Measurements from ENCODE around the gene C14orf93.

Gene C14orf93, protein sequence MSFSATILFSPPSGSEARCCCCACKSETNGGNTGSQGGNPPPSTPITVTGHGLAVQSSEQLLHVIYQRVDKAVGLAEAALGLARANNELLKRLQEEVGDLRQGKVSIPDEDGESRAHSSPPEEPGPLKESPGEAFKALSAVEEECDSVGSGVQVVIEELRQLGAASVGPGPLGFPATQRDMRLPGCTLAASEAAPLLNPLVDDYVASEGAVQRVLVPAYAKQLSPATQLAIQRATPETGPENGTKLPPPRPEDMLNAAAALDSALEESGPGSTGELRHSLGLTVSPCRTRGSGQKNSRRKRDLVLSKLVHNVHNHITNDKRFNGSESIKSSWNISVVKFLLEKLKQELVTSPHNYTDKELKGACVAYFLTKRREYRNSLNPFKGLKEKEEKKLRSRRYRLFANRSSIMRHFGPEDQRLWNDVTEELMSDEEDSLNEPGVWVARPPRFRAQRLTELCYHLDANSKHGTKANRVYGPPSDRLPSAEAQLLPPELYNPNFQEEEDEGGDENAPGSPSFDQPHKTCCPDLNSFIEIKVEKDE

DNA sequence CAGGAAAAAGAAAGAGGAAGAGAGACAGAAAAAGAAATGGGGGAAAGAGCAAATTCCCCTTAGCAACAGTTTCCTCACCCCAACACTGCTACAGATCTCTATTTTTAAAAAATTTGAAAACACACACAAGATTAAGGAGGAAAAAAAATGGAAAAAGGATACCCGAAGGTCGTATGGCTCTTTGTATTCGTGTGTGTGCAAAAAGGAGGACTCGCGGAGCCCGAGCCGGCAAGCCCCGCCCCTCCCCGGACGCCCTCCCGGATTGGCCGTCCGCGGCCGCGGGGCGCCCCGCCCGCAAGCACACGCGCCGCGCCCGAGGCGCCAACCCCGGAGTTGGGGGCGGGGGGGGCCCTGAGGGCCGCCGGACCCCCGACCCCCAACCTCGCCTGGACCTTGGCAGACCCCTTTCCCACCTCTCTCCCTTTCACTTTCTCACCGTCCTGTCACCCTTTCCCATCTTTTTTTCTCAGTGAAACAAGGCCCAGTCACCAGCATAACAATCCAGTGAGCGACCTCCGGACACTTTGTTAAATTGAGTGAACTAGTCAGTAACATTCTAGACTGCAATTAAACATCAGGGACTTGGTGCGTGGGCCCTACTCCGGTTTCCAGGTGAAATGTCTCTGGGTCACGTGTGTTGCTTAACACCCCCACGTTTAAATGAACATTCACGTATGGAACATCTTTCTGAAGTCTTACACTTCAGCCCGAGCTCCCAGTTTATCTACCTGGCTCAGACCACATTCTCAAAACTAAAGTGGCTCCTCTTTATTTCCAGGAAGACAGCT lies at the start of gene C14orf93:
C14orf93 (minus strand) TSS at position 205 of the 788 bp plus-strand sequence. CDS start 11,120 bp downstream, outside the sequence.
- peak; percentile 58 for DNase-seq

GRCh38 chr14:23058654-23059504 lies 48.9 kb upstream of the C14orf93 start:
- DNase-seq = no peak

GRCh38 chr14:23057757-23058653 lies 48.1 kb upstream of the C14orf93 start:
- DNase-seq = no peak

DNA sequence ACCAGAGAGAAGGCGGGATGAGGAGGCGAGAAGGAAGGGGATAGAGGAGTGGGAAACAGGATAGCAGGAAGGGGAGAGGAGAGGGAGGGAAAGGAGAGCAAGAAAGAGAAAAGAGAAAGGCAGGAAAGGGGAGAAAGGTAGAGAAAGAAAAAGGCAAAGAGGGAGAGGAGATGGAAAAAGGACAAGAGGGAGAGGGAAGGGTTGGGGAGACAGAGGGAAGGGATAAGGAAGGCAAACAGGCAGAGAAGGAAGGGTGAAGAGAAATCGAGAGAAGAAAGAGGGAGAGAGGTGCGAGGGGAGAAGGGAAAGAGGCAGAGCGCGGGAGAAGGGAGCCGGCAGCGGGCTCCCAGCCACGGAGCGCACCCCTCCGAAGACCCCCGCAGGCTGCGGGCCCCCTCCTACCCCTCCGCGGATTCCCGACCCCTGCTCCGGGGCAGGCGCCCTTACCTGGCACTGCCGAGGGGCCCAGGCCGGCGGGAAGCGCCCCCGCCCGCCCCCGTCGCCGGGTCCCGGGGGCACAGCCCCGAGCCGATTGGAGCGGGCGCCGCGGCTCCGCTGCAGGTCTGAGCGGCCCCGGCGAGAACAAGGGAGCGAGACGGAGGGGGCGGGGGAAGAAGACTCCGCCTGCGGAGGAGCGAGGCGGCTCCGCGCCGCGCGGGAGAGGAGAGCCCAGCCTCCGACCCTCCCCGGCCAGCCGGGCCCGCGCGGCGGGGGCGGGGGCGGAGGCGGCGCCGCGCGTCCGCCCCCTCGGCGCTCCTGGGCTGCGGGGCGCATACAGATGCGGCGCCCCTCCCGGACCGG lies 47.2 kb upstream of the C14orf93 start, which contains the start of gene CDH24:
CDH24 (minus strand) TSS at position 565 of the 801 bp plus-strand sequence. CDS start 1,787 bp downstream, outside the sequence.
- no peak for DNase-seq

DNA sequence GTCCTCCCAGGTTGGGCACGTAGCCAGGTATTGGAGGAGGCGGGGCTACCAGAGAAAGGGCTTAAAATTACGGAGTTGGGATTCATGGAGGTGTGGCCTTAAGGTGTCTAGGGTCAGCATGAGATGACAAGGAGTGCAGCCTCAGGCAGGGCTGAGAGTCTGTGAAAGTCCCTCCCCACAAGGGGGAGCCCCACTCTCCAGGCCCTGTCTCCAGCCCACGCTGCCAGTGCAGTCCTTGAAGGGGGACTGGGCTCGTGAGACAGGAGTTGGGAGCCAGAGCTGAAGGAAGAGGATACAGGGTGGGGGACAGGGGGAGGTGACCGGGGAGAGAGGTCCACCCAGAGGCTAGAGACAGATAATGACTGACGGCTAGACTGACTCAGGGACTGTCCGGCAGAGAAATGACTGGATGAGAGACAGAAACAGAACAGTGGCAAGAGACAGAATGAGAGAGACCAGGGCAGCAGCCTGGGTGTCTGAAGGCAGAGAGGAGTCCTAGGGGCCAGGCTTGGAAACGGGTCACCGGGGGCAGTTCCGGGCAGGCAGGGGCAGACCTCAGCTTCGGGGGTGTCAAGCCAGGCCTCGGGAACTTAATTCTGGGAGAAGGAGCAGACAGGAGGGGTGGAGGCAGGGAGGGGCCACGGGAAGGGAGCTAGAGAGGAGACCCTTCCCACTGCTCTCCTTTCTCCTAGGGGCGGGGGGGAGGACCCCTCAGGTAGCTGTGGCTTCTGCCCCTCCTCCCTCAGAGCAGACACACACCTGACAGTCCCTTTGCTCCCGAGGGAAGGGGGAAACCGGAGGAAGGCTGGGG lies 46.4 kb upstream of the C14orf93 start:
- no peak for DNase-seq

GRCh38 chr14:23055621-23056144 lies 45.7 kb upstream of the C14orf93 start:
- DNase-seq = no peak

GRCh38 chr14:23055147-23055550 lies 45.2 kb upstream of the C14orf93 start:
- no peak for DNase-seq

- no peak for DNase-seq
Observed at GRCh38 chr14:23054000-23054811, 44.3 kb upstream of the C14orf93 start.

- DNase-seq = no peak
Observed at GRCh38 chr14:23053426-23053825, 43.5 kb upstream of the C14orf93 start.

- DNase-seq = no peak
Observed at GRCh38 chr14:23052671-23053070, 42.7 kb upstream of the C14orf93 start.

- DNase-seq = no peak
Observed at GRCh38 chr14:23052182-23052623, 42.3 kb upstream of the C14orf93 start.

DNA sequence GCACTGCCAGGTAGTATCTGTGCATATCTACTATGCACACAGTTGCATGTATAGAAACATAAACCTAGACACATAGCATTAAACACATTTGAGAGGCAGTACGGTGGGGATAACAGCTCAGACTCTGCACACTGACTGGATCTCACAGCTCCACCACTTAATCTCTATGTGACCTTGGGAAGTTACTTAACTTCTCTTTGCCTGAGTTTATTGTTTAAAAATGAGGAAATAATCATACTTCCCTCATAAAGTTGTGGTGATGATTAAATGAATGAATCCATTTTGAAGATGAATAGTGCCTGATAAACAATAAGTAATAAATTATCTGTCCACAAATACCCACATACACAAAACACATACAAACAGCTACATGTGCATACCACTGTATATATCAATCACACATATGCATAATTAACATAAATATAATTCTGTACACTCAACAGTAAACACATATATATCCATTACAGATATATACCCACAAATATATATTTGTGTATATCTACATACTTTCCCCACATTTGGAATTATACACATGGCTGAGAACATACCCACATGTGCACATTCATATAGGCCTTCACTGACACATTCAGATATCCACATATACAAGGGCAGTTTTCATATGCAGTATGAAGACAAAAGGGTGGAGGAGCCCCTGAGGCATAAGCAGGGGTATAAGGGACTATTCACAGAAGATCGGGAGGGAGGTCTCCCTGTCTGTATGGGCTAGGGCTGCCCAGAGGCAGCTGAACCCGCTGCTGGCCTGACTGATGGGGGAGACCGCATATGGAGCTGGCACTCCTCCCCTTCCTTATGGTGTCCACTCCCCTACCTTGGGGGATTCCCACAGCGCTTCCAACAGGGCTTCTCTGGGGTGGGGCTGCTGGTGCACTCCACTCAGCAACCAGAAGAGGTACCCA lies 41.5 kb upstream of the C14orf93 start:
- no peak for DNase-seq

GRCh38 chr14:23049011-23049410 lies 39.1 kb upstream of the C14orf93 start:
- no peak for DNase-seq

- no peak for DNase-seq
Observed at GRCh38 chr14:23047751-23048693, 38.1 kb upstream of the C14orf93 start.

DNA sequence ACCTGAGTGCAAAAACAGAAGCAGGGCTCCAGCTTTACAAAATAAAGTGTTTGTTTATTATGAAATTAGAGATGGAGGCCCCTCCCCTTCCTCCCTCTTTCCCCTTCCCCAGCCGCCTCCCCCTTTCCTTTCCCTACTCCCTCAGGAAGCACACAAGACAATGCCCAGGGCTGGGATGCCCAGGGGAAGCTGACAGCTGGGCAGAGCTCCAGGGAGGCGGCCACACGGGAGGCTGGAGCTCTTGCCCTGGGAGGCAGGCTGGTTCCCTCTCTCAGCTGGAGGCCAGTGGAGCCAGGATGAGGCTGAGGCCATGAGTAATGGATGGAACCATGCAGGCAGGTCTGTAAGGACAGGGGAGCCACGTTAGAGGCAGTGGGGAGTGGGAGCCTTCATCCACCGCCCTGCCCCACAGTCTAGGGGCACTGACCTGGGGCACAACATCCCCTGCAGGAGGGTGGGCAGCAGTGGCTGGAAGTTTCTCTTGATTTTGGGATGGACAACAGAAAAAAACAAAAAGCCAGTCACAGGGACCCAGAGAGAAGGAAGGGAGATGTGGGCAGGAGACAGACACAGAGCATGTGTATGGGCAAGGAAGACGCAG lies 37.2 kb upstream of the C14orf93 start:
- DNase-seq = no peak

Measured in NCI-H1694 treated with DMSO at 0.1 percent for 48 hours (cell line).